ENCODE data around the gene H6PD.

Gene H6PD

GRCh38 chr1:9196129-9197040, 38.2 kb upstream of the H6PD start:
- no peak for TF ChIP-seq TAF1 (IDR thresholded peaks at IDR 0.05; ENCODE audit: low read depth, low read length)
- TF ChIP-seq POU2F2 (IDR thresholded peaks at IDR 0.05; ENCODE audit: low read depth, low read length): peak; percentile 36; the same call in 1 of the 2 replicates
- FAIRE-seq (peak; percentile 91), DNase-seq (ENCODE audit: insufficient read length, low spot score) (no peak)

GRCh38 chr1:9197186-9198099, 37.1 kb upstream of the H6PD start:
- DNase-seq (ENCODE audit: insufficient read length, low spot score) (no peak), FAIRE-seq (no peak)
- TF ChIP-seq SPI1 (IDR thresholded peaks at IDR 0.05; ENCODE audit: low read depth, low read length): no peak
- no peak for TF ChIP-seq PAX5 (IDR thresholded peaks at IDR 0.05; ENCODE audit: insufficient read depth, low read length, severe bottlenecking)
- TF ChIP-seq POLR2AphosphoS5 (IDR thresholded peaks at IDR 0.05; ENCODE audit: low read depth, low read length): no peak
- no peak for TF ChIP-seq TAF1 (IDR thresholded peaks at IDR 0.05; ENCODE audit: low read depth, low read length)
- TF ChIP-seq POLR2A (IDR thresholded peaks at IDR 0.05; ENCODE audit: low read depth, low read length): no peak
- TF ChIP-seq POU2F2 (IDR thresholded peaks at IDR 0.05; ENCODE audit: low read depth, low read length): no peak

GRCh38 chr1:9198538-9199361, 35.8 kb upstream of the H6PD start:
- FAIRE-seq: peak; percentile 84
- no peak for DNase-seq (ENCODE audit: insufficient read length, low spot score)
- no peak for TF ChIP-seq TAF1 (IDR thresholded peaks at IDR 0.05; ENCODE audit: low read depth, low read length)
- TF ChIP-seq POLR2A (IDR thresholded peaks at IDR 0.05; ENCODE audit: low read depth, low read length): no peak
- TF ChIP-seq PAX5 (IDR thresholded peaks at IDR 0.05; ENCODE audit: insufficient read depth, low read length, severe bottlenecking): no peak
- no peak for TF ChIP-seq POLR2AphosphoS5 (IDR thresholded peaks at IDR 0.05; ENCODE audit: low read depth, low read length)
- TF ChIP-seq POU2F2 (IDR thresholded peaks at IDR 0.05; ENCODE audit: low read depth, low read length): no peak
- TF ChIP-seq SPI1 (IDR thresholded peaks at IDR 0.05; ENCODE audit: low read depth, low read length): no peak

GRCh38 chr1:9200441-9200840, 34.1 kb upstream of the H6PD start:
- FAIRE-seq (peak; percentile 75), DNase-seq (ENCODE audit: insufficient read length, low spot score) (no peak)
- TF ChIP-seq POLR2AphosphoS5 (IDR thresholded peaks at IDR 0.05; ENCODE audit: low read depth, low read length) (no peak), PAX5 (IDR thresholded peaks at IDR 0.05; ENCODE audit: insufficient read depth, low read length, severe bottlenecking) (no peak), POU2F2 (IDR thresholded peaks at IDR 0.05; ENCODE audit: low read depth, low read length) (no peak), TAF1 (IDR thresholded peaks at IDR 0.05; ENCODE audit: low read depth, low read length) (no peak), POLR2A (IDR thresholded peaks at IDR 0.05; ENCODE audit: low read depth, low read length) (no peak), SPI1 (IDR thresholded peaks at IDR 0.05; ENCODE audit: low read depth, low read length) (no peak)

- DNase-seq (ENCODE audit: insufficient read length, low spot score): no peak
- FAIRE-seq: peak; percentile 84
- TF ChIP-seq SPI1 (IDR thresholded peaks at IDR 0.05; ENCODE audit: low read depth, low read length): no peak
- no peak for TF ChIP-seq TAF1 (IDR thresholded peaks at IDR 0.05; ENCODE audit: low read depth, low read length)
- no peak for TF ChIP-seq PAX5 (IDR thresholded peaks at IDR 0.05; ENCODE audit: insufficient read depth, low read length, severe bottlenecking)
Measured at GRCh38 chr1:9201401-9202239, 33.0 kb upstream of the H6PD start.

GRCh38 chr1:9202240-9202870, 32.2 kb upstream of the H6PD start:
- FAIRE-seq (peak; percentile 5), DNase-seq (ENCODE audit: insufficient read length, low spot score) (no peak)
- TF ChIP-seq POU2F2 (IDR thresholded peaks at IDR 0.05; ENCODE audit: low read depth, low read length) (no peak), POLR2A (IDR thresholded peaks at IDR 0.05; ENCODE audit: low read depth, low read length) (no peak), POLR2AphosphoS5 (IDR thresholded peaks at IDR 0.05; ENCODE audit: low read depth, low read length) (no peak), TAF1 (IDR thresholded peaks at IDR 0.05; ENCODE audit: low read depth, low read length) (no peak), PAX5 (IDR thresholded peaks at IDR 0.05; ENCODE audit: insufficient read depth, low read length, severe bottlenecking) (no peak), SPI1 (IDR thresholded peaks at IDR 0.05; ENCODE audit: low read depth, low read length) (no peak)

GRCh38 chr1:9203511-9203982, 31.0 kb upstream of the H6PD start:
- FAIRE-seq (no peak), DNase-seq (ENCODE audit: insufficient read length, low spot score) (no peak)
- TF ChIP-seq SPI1 (IDR thresholded peaks at IDR 0.05; ENCODE audit: low read depth, low read length) (no peak), POLR2AphosphoS5 (IDR thresholded peaks at IDR 0.05; ENCODE audit: low read depth, low read length) (no peak), POU2F2 (IDR thresholded peaks at IDR 0.05; ENCODE audit: low read depth, low read length) (no peak), PAX5 (IDR thresholded peaks at IDR 0.05; ENCODE audit: insufficient read depth, low read length, severe bottlenecking) (no peak), TAF1 (IDR thresholded peaks at IDR 0.05; ENCODE audit: low read depth, low read length) (no peak), POLR2A (IDR thresholded peaks at IDR 0.05; ENCODE audit: low read depth, low read length) (no peak)

All from GM12891 (cell line).